GM23338 (cell line): Measurements from ENCODE around the gene RYR3. TPM values are rescaled to one million over a fixed set of nuclear protein-coding genes. Genes with fewer than 3 reads are reported as not detected.

Experiments
- CREB1 ChIP-seq: fragments of 250-450 bp; sonication (Bioruptor Pico); IDR thresholded peaks from 2 replicates; pipeline ENCODE4 v1.5.0; 2020; ENCODE audit warnings: low read depth, mild to moderate bottlenecking, moderate library complexity
- ETS1 ChIP-seq: IDR thresholded peaks from 2 replicates; pipeline ENCODE4 v1.6.1; 2016; ENCODE audit warnings: antibody characterized with exemption
- EZH2 ChIP-seq: fragments of 200-600 bp; sonication (generic); IDR thresholded peaks from one replicate; pipeline ENCODE4 v1.8.0; 2017; ENCODE audit warnings: antibody characterized with exemption, mild to moderate bottlenecking, low read depth; ENCODE audit not compliant: unreplicated experiment
- EZH2phosphoT487 ChIP-seq: fragments of 200-600 bp; sonication (generic); IDR thresholded peaks from one replicate; pipeline ENCODE4 v1.8.1; 2018; ENCODE audit warnings: antibody characterized with exemption; ENCODE audit not compliant: unreplicated experiment
- JUNB ChIP-seq: IDR thresholded peaks from one replicate; pipeline ENCODE4 v1.6.1; 2016; ENCODE audit warnings: antibody characterized with exemption; ENCODE audit not compliant: unreplicated experiment
- NANOG ChIP-seq: IDR thresholded peaks from 2 replicates; pipeline ENCODE4 v1.6.1; 2016; ENCODE audit warnings: antibody characterized with exemption, borderline replicate concordance
- REST ChIP-seq: IDR thresholded peaks from one replicate; pipeline ENCODE4 v1.6.1; 2018; ENCODE audit warnings: antibody characterized with exemption; ENCODE audit not compliant: unreplicated experiment
- STAT1 ChIP-seq: IDR thresholded peaks from one replicate; pipeline ENCODE4 v1.6.1; 2016; ENCODE audit warnings: antibody characterized with exemption; ENCODE audit not compliant: unreplicated experiment
- ZNF114 ChIP-seq: fragments of 250-450 bp; sonication (Bioruptor Pico); IDR thresholded peaks from 2 replicates; pipeline ENCODE4 v1.5.0; 2020; ENCODE audit warnings: mild to moderate bottlenecking, moderate library complexity
- ZNF331 ChIP-seq: fragments of 250-450 bp; sonication (Bioruptor Pico); IDR thresholded peaks from 2 replicates; pipeline ENCODE4 v1.5.0; 2020; ENCODE audit warnings: low read depth, mild to moderate bottlenecking, moderate library complexity
- ZNF462 ChIP-seq: fragments of 250-450 bp; sonication (Bioruptor Pico); IDR thresholded peaks from 2 replicates; pipeline ENCODE4 v1.5.0; 2020; ENCODE audit warnings: mild to moderate bottlenecking, moderate library complexity
- polyA plus RNA-seq: library from polyadenylated mRNA; unstranded; fragments of >200 nt; fragmentation: Nextera tagmentation; extraction: Ambion mirVana; gene quantifications from 2 replicates; pipeline ENCODE4 v1.2.1, GENCODE V29; 2016
- small RNA-seq: library from RNA; depleted of rRNA; stranded (forward); fragments of <200 nt; gene quantifications from one replicate; pipeline ENCODE3, GENCODE V24; 2014; ENCODE audit warnings: low replicate concordance
- total RNA-seq: library from RNA; depleted of rRNA; stranded (reverse); fragments of >200 nt; shearing (Covaris generic); gene quantifications from 2 replicates; pipeline ENCODE4 v1.2.3, GENCODE V29; 2014; rRNA removed

RYR3 gene
- total and polyA plus RNA-seq, 2 experiments from 2014 or later: 1.1 to 1.2 TPM

- TF ChIP-seq ZNF462 (CRISPR knock-in tag) (no peak), EZH2phosphoT487 (no peak), ETS1 (no peak), STAT1 (no peak), NANOG (no peak), ZNF114 (CRISPR knock-in tag) (no peak), CREB1 (CRISPR knock-in tag) (no peak), EZH2 (no peak), REST (no peak), JUNB (no peak), ZNF331 (CRISPR knock-in tag) (no peak)
Measured at GRCh38 chr15:33913459-33913858, 602.7 kb downstream of the RYR3 start (continued).

Small RNAs within 50 kb of the gene (small RNA-seq; reads per million reads assigned to genes)
- not detected for gene RF00019

Other genes with a start within 250 kb of the RYR3 start
- 1.6 and 2.1 TPM in 2 replicates for gene FMN1, start 116.3 kb upstream of the RYR3 start, total RNA-seq
- gene FMN1, start 116.3 kb upstream of the RYR3 start, polyA plus RNA-seq: 0.71 and 1.2 TPM in 2 replicates